ENCODE results near the gene MINDY4.

MINDY4 gene

GRCh38 chr7:30859940-30860496 lies 88.8 kb downstream of the MINDY4 start:
- FAIRE-seq, result no peak

DNA sequence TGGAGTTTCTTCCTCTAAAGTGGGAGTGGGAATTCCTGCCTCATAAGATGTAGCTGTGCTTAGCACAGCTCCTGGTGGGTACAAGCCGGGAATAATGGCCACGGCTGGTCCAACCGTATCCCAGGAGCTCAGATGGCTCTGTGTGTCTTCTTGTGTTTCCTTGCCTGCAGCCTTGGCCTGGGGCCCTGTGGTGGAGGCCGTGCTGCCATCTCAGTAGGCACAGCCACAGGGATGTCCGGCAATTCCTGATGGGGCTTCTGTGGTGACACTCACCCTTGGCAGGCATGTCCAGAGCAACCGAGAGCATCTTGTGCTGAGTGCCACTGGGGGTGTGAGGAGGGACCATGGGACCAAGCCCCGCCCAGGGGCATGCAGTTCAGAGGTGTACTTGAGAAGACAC lies 90.4 kb downstream of the MINDY4 start:
- no peak for FAIRE-seq

DNA sequence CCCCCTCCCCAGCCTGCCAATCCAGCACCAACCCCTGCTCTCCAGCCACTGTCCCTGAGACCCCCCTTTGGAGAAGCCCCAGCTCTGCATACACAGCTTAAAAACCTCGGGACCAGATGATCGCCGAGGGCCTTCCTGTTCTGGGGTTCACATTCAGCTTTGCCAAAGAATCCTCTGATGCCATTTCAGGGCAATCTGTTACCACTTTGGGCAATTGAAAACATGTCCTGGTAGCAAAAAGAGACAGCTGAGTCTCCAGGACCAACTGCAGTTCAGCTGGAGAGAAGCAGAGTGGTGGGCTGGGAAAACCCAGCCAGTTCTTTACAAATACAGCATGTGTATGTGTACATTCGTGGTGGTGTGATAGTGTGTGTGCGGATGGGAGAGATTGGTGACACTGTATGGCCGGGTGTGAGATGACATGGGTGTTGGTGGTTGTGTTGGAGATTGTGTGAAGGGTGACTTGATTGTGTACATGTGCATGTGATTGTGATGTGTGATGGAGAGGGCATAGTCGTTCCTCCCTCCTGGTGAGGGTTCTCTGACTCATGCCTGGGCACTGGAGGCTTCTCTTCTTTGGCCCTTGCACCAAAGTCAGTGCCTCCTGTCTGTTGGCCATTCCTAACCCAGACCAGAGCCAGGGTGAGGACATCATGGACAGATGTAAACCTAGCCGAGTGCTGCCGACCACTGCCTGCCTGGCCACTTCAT lies 91.9 kb downstream of the MINDY4 start:
- no peak for FAIRE-seq

GRCh38 chr7:30863706-30864035 lies 92.5 kb downstream of the MINDY4 start:
- no peak for FAIRE-seq

GRCh38 chr7:30864101-30864500 lies 92.9 kb downstream of the MINDY4 start:
- no peak for FAIRE-seq

- FAIRE-seq, result no peak
These were observed 93.9 kb downstream of the MINDY4 start for GRCh38 chr7:30865076-30865475.

DNA sequence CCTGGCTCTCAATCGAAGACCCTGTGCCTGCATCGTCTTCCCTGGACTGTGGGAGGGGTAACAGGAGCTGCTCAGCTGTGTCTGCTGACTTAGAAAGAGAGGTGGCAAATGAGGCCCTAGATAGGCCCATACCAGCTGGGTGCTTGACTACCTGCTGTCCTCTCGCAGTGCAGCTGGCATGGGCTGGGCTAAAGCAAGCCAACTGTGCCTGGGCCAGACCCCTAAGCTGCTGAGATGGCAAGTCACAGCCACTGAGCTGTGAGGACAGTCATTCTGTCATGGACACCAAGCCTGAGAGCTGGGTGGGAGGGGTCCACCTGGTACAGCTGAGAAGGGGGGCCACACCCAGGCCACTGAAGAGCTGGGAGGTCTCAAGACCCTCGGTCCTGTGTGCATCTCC lies 94.6 kb downstream of the MINDY4 start:
- no peak for FAIRE-seq

- no peak for FAIRE-seq
These were observed 95.7 kb downstream of the MINDY4 start for GRCh38 chr7:30866939-30867338.

GRCh38 chr7:30867483-30867882 lies 96.3 kb downstream of the MINDY4 start:
- no peak for FAIRE-seq

GRCh38 chr7:30869794-30870611 lies 98.8 kb downstream of the MINDY4 start:
- FAIRE-seq, result no peak

GRCh38 chr7:30870821-30871518 lies 99.8 kb downstream of the MINDY4 start:
- no peak for FAIRE-seq

- no peak for FAIRE-seq
These were observed 100.4 kb downstream of the MINDY4 start for GRCh38 chr7:30871655-30872054.

DNA sequence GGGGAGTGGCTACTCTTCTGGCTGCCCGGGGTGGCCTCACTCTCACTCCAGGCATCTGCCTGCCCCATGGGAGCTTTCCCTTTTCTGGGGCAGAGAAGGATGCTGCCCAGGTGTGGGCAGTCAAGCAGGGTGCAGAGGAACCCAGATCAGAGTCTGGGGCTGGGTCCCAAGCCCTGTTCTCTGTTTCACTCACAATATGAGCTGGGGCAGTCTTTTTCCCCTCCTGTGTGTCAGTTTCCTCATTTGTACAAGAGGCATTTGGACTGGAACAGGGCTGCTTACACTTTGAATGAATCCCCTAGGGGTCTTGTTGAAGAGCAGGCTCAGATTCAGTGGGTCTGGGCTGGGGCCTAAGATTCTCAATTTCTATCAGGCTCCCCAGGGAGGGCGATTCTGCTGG lies 102.0 kb downstream of the MINDY4 start:
- FAIRE-seq, result no peak

DNA sequence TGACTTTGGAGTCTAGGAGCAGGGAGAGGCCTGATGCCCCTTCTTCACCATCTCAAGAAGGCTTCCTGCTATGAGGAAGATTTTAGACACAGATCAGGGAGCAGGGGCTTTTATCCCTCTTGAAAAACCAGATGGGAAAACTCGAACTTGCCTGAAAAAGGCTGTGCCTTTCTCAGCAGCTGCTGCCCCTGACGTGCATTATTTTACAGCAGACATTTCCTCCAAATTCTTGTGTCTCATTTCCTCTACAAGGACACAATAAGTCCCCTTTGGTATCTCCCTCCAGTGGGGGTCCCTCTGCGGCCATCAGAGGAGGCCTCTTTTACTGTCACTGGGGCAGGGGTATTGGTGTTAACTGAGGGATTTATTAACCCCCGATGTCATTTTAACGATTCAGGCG lies 102.4 kb downstream of the MINDY4 start:
- no peak for FAIRE-seq

DNA sequence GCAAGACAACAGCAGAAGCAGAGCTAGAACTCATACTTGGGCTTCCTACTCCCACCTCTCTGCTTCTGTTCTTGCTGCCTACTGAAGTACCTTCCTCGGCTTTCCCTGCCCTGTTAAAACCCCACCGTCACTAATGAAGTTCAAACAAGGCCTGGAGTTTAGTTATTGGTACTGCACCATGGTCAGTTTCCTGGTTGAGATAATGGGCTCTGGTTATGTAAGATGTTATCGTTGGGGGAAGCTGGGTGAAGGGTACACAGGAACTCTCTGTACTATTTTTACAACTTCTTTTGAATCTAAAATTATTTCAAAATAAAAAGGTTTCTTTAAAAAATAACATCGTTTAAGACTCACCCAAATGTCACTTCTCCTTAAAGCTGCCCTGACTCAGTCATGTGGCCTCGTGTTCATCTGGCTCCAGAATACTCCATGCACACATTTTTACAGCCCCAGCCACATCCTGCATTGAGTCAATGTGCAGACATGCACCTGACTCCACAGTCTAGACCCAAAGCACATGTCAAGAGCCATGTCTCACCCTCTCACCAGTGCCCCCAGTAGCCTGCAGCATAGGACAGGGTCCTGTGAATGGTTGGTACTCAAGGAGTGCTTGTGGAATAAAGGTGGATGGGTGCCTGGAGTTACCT lies 103.6 kb downstream of the MINDY4 start:
- no peak for FAIRE-seq

GRCh38 chr7:30877015-30877769 lies 106.0 kb downstream of the MINDY4 start:
- FAIRE-seq, result no peak

DNA sequence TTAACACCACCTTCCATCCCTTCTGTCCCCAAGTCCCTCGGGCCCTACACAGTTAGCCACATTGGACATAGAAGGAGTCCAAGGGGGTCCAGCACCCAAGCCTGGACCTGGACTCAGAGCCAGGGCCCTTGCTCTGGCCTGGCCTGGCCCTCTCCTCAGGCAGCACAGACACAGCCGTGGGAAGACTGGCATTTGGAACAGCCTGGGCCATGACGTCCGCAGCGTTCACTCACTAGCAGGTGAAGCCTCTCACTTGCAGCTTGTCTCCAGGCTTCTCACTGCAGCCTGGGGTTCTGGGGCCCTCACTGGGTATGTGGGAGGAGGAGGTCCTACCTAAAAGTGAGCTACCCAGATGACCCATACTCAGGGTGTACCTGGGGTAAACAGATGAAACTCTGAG lies 106.8 kb downstream of the MINDY4 start:
- no peak for FAIRE-seq

DNA sequence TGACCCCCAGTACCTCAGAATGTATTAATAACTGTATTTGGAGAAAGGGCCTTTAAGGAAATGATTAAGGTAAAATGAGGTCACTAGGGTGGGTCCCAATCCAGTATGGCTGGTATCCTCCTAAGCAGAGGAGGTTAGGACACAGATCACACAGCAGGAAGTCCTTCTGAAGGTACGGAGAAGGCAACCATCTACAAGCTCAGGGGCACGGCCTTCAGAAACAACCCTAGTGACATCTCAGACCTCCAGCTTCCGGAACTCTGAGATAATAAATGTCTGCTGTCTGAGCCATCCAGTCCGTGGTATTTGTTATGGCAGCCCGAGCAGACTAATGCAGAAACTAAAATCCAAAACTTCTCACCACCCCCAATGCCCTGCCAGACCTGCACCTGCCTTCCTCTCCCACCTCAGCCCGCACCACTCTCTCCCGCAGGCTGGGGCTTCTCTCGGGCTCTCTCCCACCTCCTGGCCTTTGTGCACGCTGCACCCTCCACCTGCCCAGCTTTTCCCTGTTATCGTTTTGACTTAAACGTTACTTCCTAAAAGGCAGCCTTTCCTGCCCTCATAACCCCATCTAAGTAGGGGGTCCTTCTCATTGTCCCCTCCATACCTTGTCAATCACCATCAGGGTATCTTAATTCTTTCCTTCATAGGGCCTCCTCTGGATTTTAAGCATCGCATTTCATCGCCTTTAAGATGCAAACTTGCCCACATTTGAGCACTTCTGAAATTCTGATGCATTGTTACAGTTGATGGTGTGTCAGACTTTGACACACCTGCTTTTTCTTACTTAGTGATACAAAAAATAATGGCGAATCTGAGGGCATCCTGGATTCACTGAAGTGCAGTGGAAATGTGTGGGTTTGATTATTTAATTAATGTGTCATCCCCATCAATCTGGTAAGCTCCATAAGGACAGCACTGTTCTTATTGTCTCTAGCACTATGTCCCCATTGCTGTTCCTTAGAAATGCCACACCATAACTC lies 108.2 kb downstream of the MINDY4 start:
- no peak for FAIRE-seq

- no peak for FAIRE-seq
These were observed 109.0 kb downstream of the MINDY4 start for GRCh38 chr7:30880125-30880720.

GRCh38 chr7:30880941-30881340 lies 109.7 kb downstream of the MINDY4 start:
- FAIRE-seq, result no peak

DNA sequence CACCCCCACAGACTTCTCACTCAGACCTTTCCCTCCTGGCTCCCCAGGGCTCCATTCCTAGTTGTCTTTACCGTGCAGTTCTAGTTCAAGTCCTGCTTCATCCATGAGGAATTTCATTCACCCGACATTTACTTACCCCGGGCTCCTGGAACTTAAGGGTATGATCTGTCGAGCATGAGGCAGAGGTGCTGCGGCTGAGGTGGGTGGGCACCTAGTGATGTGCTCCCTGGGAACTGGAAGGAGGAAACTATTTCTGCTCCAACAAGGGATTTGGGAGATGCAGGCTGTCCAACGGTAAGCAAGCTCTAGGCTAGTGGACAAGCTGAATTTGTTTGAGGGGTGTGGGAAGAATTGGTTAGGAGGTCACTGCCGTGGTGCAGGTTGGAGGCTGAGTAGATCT lies 110.2 kb downstream of the MINDY4 start:
- FAIRE-seq, result no peak

All from G401.6 (cell line).